Neural progenitor cell (in vitro differentiated cells): Measurements from ENCODE around the gene SLC26A6.

Source experiments
- EZH2 ChIP-seq: fragments of 200-600 bp; sonication (generic); IDR thresholded peaks from 2 replicates; pipeline ENCODE4 v1.6.1; 2017; ENCODE audit warnings: antibody characterized with exemption, mild to moderate bottlenecking, moderate library complexity
- EZH2phosphoT487 ChIP-seq: fragments of 200-600 bp; sonication (generic); IDR thresholded peaks from 2 replicates; pipeline ENCODE4 v1.6.1; 2017; ENCODE audit warnings: antibody characterized with exemption
- TF ChIP-seq, protein P1 (sequence below): fragments of 200-600 bp; sonication (generic); IDR thresholded peaks from 2 replicates; pipeline ENCODE4 v1.5.1; 2017; ENCODE audit warnings: antibody characterized with exemption, mild to moderate bottlenecking

GRCh38 chr3:48628277-48629017, 6.8 kb downstream of the SLC26A6 start:
- TF ChIP-seq, protein P1, sequence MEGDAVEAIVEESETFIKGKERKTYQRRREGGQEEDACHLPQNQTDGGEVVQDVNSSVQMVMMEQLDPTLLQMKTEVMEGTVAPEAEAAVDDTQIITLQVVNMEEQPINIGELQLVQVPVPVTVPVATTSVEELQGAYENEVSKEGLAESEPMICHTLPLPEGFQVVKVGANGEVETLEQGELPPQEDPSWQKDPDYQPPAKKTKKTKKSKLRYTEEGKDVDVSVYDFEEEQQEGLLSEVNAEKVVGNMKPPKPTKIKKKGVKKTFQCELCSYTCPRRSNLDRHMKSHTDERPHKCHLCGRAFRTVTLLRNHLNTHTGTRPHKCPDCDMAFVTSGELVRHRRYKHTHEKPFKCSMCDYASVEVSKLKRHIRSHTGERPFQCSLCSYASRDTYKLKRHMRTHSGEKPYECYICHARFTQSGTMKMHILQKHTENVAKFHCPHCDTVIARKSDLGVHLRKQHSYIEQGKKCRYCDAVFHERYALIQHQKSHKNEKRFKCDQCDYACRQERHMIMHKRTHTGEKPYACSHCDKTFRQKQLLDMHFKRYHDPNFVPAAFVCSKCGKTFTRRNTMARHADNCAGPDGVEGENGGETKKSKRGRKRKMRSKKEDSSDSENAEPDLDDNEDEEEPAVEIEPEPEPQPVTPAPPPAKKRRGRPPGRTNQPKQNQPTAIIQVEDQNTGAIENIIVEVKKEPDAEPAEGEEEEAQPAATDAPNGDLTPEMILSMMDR, result no peak
- TF ChIP-seq EZH2, result no peak
- no peak for TF ChIP-seq EZH2phosphoT487
